Measurements from ENCODE around the gene FGB.
A peak's percentile ranks its signal among the peaks of the same experiment; 100 is the strongest.

DNA sequence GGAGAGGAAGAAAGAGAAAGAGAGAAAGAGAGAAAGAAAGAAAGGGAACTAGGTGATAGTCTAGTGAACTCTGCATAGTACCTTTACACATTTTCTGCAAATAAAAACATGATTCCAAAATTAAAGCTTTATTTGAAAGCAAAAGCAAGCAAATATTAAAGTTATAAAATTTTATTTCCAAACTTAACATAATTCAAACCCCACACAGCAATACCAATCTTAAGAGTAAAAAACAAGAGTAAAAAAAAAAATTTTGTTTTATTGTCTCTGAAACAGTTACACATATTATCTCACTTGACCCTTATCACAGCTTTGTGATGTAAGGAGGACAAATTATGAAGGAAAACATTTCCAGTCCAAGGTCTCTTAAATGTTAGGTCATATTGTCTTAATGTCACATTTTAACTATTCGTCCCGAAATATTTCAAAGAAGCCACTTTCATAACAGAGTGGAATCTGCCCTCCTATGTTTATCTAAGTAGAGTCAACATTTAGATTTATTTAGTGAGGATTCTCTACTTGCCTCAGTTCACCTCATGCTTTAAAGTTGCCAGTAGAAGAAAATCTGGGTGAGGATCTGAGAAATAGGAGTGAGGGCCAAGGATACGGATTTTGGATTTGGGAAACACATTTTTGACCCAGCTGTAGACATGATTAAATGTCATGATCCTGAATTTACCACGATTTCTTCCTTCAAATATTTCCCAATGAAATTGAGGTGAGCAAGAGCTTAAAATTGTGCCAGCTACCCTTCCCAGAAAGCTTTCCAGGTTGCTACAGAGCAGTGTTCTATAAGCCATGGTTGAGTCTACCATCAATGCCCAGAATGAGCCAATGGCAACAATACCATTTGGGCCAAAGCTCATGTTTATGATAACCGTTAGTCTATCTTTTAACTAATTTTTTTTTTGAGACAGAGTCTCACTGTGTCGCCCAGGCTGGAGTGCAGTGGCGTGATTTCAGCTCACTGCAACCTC is 35.3 kb downstream of the FGB start:
- TF ChIP-seq MAFK (conservative IDR thresholded peaks at IDR 0.05 in 1 of 2, IDR thresholded peaks at IDR 0.05 in 1 of 2; ENCODE audit: low read length in 2 of 2): no peak
- TF ChIP-seq KDM3A (CRISPR knock-in tag; IDR thresholded peaks at IDR 0.05; ENCODE audit: low read depth): no peak
- TF ChIP-seq FOSL2 (CRISPR knock-in tag; IDR thresholded peaks at IDR 0.05): peak; percentile 35; the same call in 1 of the 2 replicates
- TF ChIP-seq ZNF557 (CRISPR knock-in tag; IDR thresholded peaks at IDR 0.05): no peak
- TF ChIP-seq, protein P1, sequence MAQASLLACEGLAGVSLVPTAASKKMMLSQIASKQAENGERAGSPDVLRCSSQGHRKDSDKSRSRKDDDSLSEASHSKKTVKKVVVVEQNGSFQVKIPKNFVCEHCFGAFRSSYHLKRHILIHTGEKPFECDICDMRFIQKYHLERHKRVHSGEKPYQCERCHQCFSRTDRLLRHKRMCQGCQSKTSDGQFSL (CRISPR knock-in tag; IDR thresholded peaks at IDR 0.05): no peak
- TF ChIP-seq, protein P2, sequence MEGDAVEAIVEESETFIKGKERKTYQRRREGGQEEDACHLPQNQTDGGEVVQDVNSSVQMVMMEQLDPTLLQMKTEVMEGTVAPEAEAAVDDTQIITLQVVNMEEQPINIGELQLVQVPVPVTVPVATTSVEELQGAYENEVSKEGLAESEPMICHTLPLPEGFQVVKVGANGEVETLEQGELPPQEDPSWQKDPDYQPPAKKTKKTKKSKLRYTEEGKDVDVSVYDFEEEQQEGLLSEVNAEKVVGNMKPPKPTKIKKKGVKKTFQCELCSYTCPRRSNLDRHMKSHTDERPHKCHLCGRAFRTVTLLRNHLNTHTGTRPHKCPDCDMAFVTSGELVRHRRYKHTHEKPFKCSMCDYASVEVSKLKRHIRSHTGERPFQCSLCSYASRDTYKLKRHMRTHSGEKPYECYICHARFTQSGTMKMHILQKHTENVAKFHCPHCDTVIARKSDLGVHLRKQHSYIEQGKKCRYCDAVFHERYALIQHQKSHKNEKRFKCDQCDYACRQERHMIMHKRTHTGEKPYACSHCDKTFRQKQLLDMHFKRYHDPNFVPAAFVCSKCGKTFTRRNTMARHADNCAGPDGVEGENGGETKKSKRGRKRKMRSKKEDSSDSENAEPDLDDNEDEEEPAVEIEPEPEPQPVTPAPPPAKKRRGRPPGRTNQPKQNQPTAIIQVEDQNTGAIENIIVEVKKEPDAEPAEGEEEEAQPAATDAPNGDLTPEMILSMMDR (CRISPR knock-in tag; IDR thresholded peaks at IDR 0.05): no peak
- TF ChIP-seq FOXM1 (CRISPR knock-in tag; IDR thresholded peaks at IDR 0.05): no peak
- TF ChIP-seq POLR2A (IDR thresholded peaks at IDR 0.05; ENCODE audit: insufficient read depth in 1 of 2, low read depth in 2 of 2, low read length in 2 of 2): no peak; a peak in 1 of 4 replicates
- peak; percentile 96 for TF ChIP-seq TCF7 (IDR thresholded peaks at IDR 0.05; ENCODE audit: low read depth)
- TF ChIP-seq ZZZ3 (CRISPR knock-in tag; IDR thresholded peaks at IDR 0.05; ENCODE audit: borderline replicate concordance): no peak
- TF ChIP-seq, protein P3, sequence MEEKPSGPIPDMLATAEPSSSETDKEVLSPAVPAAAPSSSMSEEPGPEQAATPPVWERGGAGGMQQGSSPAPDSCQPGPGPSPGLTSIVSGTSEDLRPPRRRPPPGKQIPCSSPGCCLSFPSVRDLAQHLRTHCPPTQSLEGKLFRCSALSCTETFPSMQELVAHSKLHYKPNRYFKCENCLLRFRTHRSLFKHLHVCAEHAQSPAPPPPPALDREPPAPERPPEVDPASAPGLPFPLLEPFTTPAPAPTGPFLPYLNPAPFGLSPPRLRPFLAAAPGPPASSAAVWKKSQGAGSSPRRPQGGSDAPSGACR (CRISPR knock-in tag; IDR thresholded peaks at IDR 0.05): no peak
